HG02852 (cell line): Measurements from ENCODE around the gene FOXK2.
"Not testable (repeated sequence)": the region's sequence is repeated elsewhere in the genome, so short reads cannot be mapped to it uniquely, and the experiment has no call there.

Experiments used
- ATAC-seq: cut with Tn5 transposase; IDR thresholded peaks from one replicate; pipeline ENCODE4 v1.9.1; 2021; ENCODE audit warnings: mild to moderate bottlenecking, moderate library complexity; ENCODE audit not compliant: unreplicated experiment

FOXK2 gene

DNA sequence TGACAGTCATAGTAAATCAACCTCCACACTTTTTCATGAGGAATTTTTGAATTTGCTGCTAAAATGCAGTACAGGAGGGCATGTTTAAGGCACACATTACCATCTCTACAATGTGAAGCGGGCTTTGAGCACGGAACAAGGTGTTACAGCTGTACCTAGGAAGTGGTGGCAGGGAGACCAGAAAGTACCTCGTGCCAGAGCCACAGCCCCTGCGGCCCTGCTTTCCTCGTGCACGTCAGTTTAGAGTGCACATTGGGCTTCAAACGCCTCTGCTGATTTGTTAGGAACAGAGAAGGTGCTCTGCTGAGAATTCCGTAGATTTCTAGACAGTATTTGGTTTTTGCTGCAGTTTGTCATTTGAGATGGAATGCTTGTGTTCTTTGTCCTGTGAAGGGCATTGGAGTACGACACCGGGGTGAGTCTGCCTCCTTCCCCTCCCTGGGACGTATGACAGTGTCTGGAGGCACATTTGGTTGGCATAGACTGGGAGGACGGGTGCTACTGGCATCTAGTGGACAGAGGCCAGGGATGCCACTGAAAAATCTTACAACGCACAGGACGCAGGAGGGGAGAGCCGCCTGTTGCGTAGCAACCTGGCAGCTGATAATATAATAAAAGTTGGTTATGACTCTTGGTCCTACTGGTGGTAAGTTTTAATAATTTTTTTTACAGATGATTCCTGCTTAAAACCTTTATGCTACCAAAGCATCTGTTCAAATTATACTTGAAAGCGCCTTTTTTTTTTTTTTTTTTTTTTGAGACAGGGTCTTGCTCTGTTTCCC lies 9.1 kb downstream of the FOXK2 start:
- no peak for ATAC-seq

DNA sequence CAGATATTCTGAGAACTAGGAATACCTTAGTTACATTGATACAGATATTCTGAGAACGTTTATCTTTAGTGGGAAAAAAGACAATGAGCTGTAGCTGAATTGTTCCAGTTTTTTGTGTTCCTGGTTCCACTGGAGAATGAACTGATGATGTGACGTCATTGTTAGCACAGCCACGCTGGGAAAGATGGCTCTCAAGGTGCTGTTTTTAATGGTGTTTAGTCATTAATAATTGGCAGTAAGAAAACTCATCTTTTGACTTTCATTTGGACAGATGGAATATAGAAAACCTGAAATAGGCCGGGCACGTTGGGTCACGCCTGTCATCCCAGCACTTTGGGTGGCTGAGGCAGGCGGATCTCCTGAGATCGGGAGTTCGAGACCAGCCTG lies 10.4 kb downstream of the FOXK2 start:
- ATAC-seq = no peak

DNA sequence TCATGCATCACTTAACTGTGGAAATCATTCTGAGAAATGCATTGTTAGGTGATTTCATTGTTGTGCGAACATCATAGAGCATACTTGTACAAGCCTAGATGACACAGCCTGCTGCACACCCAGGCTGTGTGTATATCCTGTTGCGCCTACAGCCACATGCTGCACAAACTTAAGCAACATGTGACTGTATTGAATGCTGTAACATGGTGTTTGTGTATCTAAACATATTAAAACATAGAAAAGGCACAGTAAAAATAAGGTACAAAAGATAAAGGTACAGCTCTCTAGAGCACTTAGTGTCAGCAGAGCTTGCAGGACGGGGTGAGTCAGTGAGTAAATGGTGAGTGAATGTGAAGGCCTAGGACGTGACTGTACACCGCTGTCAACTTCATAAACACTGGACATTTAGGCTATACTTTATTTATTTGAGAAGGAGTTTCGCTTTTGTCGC lies 11.9 kb downstream of the FOXK2 start:
- no peak for ATAC-seq

DNA sequence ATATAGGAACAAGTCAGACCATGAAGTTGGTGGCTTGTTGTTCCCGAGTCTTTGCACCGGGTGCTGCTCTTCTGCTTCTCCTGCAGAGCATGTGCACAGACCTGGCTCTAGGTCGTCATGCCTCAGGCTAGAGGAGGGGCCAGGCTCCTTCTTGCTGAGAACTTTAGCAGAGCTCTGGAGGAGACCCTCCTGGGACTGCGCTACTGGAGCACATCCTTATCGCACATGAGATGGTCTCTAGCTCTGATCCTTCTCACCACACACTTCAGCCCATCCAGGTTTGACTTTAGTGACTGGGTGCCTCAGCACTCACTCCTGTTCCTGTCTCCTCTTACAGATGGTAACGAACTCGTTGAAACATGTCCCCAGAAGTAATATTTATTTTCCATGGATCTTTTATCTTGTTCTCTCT lies 14.9 kb downstream of the FOXK2 start:
- ATAC-seq = no peak

DNA sequence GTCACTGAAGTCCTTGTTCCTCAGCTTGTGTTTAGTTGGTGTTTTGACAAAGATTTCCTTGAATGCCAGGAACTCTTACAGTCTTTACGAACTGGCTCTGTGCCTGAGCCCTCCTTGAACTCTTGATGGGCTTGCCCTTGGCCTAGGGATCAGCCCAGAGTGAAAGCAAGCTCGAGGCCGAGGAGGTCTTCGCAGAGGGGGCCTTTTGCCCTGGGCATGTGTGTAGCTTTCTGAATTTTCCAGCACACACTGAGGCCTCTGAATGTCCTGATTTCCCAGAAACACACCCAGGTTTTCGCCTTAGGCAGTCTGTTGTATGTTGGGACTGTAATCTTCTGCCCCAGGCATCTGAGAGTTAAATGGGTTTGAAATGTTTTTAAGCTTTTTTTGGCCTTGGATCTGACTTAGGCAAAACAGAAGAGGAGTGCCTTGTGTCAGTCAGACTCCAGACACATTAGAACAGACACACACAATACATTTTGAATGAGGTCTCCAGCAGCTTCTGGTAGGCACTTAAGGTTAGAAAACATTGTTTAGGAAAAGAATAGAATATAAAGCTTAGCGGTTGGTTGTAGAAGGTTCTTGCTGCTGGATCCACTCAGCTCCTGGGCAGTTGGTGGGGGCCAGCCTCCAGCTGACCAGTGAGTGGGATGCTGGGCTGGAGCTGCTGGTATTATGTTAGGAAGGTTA lies 17.1 kb downstream of the FOXK2 start:
- no peak for ATAC-seq

DNA sequence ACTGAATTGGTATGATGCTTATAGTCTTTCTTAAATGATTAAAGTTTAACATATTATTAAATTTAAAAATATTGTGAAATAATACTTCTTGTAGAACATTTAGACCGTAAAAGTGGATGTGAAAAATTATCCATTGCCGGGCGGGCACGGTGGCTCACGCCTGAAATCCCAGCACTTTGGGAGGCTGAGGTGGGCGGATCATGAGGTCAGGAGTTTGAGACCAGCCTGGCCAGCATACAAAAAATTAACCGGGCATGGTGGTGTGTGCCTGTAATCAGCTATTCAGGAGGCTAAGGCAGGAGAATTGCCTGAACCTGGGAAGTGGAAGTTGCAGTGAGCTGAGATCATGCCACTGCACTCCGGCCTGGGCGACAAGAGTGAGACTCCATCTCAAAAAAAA lies 17.7 kb downstream of the FOXK2 start:
- ATAC-seq = not testable (repeated sequence)

DNA sequence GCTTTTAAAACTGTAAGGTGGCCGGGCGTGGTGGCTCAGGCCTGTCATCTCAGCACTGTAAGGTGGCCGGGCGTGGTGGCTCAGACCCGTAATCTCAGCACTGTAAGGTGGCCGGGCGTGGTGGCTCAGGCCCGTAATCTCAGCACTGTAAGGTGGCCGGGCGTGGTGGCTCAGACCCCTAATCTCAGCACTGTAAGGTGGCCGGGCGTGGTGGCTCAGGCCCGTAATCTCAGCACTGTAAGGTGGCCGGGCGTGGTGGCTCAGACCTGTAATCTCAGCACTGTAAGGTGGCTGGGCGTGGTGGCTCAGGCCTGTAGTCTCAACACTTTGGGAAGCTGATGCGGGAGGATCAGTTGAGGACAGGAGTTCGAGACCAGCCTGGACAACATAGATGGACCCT lies 19.5 kb downstream of the FOXK2 start:
- ATAC-seq = not testable (repeated sequence)

DNA sequence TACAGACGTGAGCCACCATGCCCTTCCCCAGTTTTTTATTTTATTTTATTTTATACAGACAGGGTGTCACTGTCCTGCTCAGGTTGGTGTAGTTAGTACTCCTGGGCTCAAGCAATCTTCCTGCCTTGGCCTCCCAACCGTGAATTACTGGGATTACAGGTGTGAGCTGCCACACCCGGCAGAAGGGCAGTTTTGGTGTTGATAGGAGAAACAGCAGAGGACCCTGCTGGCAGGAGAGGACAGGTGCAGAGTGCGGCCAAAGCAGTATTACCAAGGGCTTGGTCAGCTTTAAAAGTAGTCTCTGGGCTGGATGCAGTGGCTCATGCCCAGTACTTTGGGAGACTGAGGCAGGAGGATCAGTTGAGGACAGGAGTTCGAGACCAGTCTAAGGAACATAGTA lies 22.9 kb downstream of the FOXK2 start:
- no peak for ATAC-seq

DNA sequence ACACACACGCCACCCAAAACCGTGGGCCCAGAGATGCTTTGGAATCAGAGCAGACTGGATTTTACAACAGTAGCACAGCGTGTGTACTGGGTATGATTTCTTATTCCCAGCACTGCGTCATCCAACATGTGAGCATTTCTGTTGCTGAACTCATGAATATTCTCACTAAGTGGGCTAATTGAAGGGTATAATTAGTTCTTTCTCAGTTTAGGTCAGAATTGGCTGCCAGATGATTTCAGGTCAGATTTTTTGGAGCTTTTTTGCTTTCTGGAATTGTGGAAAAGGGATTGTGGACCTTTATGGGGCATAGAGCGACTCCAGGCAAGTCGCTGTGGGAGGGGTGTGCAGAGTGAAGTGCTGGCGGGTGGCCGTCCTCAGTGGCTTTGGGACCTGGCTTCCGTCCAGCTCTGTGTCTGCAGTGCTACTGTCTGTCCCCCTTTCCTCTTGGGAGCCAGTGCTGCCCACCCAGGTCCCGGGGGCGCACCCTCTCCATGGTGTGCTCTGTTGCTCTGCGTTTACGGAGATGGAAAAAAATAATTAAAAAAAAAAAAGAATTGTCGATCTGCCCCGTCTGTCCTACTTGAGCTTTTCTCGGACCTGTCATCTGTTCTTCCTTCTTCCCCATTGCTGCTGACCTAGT lies 25.0 kb downstream of the FOXK2 start:
- no peak for ATAC-seq

DNA sequence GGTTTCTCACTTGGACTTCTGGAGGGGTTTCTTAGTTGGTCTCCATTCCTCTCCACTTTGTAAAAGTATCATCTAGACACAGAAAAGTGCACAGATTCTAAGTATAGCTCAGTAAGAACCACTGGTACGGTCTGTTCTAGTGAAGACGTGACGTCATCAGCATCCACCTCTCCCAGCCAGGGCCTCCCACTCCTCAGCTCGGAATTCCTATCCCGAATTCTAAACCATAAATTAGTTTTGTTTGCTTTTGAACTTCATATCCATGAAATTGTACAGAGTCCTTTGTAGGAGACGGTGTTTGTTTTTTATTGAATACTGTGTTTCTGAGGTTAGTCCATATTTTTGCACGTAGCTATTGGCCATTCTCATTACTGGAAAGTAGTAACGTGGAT lies 25.5 kb downstream of the FOXK2 start:
- no peak for ATAC-seq

DNA sequence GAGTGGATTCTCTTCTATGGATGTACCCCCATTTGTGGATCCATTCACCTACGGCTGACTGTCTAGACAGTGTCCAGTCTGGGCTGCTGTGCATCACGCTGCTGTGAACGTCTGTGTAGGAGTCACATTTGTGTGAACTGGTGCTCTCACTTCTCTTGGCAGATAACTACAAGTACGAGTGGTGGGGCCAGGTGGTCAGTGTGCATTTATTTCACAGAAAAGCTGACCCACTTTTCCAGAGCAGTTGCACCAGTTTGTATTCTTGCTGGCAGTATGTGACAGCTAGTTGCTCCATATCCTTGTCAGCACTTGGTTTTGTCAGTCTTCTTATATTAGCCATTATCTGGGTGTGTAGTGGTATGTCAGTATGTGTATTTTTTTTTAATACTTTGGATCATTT lies 28.4 kb downstream of the FOXK2 start:
- ATAC-seq = no peak

DNA sequence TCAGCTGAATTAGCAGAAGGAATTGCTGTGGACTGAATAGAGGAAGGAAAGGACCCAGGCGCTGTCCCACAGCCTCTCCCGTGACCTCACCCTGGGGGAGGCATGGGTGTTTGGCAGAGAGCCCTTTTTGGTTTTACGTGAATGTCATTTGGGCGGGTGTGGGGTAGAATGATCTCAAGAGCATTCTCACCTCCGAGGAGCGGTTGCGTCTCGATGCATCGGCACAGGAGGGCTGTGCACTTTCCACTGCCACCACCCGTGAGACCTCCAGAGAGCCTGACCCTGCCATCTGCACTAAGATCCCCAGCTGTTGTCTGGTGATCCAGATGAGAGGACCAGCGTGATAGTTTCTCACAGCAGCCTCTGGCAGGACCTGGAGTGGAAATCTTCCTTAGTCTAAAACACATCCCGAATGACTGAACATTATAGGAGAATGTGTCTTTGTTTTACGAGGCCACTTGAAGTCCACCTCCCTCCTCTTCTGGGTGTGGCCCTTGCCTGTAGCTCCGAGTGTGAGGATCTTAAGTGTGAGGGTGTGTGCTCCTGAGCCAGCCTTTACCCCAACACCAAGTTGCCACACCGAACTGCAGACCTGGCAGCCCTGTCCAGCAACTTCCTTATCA lies 29.3 kb downstream of the FOXK2 start:
- no peak for ATAC-seq

DNA sequence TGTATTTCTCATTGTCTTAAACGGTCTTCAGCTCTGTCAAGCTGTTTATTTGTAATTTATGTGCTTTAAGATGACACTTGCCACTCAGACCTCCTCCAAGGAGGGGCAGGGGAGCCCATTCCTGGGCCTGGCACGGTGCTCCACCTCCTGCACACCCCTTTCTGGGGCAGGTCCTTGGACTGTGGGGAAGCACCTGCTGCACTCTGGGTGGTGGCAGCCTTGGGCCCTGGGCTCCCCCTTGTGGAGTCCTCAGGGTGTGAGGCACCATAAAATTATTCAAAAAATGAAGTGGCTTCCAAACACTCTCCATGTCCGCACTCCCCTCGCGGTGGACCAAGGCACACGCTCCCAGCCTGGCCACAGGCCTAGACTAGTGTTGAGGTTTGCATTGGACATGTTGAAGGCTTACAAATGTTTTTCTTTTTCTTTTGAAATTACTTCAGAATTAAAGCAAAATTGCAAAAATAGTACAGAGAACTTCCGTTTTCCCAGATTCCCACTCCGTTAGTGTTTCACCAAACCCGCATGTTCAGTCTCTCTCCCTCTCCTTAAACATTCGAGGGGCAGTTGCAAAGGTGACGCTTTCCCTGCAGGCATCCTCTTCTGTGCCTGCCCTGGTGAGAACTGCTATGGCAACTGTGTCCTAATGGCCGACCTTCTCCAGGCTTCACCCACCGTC lies 32.4 kb downstream of the FOXK2 start:
- ATAC-seq = no peak

DNA sequence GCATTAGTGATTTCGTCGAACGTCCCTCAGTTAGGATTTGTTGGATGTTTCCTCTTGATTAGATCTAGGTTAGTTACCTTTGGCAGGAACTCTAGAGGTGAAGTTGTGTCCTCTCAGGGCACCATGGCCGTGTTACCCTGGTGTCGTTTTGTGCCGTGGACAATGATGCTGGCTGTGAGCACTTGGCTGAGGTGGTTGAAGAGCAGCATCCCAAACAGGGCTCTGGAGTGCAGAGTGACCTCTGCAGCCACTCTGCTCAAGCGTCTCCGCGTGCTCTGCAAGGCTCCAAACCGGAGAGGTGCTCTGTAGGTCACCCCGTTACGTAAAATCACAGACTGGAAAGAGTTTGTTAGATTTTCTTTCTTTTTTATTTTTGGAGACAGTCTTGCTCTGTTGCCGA lies 33.0 kb downstream of the FOXK2 start:
- ATAC-seq = no peak

DNA sequence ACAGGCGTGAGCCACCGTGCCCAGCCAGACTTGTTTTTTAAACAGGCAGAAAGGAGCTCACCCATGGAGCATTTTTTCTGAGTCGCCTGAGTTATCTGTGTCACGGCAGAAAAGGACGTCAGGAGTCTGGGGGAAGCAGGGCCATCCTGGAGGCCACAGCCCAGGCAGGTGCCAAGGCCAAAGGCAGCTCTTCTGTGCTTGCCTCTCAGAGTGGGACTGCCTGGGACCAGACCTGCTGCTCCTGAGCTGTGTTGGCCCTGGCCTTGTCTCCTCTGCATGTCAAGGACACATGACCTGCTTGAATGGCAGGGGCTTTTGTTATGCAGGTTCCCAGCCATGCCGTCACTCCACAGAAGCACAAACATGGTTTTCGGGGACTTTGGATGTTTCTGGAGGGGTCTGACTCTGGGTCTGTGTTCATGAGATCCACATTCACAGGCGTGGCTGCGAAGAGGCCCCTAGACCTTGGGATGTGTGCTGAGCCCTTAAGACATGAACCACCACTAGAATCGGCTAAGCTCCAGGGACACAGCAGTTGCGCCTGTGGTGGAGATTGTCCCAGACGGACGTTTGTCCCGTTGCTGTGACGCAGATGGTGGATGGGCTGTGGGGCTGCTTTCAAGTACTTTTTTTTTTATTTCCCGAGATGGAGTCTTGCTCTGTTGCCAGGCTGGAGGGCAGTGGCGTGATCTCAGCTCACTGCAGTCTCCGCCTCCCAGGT lies 33.8 kb downstream of the FOXK2 start:
- ATAC-seq = no peak

DNA sequence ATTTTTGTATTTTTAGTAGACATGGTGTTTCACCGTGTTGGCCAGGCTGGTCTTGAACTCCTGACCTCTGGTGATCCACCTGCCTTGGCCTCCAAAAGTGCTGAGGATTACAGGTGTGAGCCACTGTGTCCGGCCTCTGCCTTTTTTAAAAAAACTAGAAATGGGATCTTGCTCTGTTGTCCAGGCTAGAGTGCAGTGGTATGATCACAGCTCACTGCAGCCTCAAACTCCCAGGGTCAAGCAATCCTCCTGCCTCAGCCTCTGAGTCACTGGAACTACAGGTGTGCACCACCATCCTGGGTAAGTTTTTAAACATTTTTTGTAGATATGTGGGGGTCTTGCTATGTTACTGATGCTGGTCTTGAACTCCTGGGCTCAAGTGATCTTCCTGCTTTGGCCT lies 38.0 kb downstream of the FOXK2 start:
- not testable (repeated sequence) for ATAC-seq

DNA sequence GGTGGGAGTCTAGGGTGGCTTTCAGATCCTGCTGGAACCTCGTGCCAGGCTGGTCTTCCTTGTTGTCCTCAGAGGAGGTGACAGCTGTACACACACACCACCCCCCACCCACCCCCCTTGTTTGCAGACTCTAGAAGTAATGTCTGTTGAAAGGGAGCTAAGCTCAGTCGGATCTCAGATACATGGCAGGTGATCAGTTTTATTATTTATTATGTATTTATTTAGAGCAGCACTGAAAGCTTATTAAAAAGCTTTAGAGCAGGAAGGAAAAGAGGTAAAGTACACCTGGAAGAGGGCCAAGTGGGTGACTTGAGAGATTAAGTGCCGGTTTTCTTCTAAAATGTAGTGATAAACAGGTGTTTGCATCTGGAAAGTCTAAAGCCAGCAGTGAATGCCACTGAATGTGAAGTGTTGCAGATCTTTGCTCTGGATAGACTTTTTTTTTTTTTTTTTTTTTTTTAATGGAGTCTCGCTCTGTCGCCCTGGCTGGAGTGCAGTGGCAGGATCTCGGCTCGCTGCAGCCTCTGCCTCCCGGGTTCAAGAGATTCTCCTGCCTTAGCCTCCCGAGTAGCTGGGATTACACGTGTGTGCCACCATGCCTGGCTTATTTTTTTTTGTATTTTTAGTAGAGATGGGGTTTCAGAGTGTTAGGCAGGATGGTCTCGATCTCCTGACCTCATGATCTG lies 40.2 kb downstream of the FOXK2 start:
- no peak for ATAC-seq

DNA sequence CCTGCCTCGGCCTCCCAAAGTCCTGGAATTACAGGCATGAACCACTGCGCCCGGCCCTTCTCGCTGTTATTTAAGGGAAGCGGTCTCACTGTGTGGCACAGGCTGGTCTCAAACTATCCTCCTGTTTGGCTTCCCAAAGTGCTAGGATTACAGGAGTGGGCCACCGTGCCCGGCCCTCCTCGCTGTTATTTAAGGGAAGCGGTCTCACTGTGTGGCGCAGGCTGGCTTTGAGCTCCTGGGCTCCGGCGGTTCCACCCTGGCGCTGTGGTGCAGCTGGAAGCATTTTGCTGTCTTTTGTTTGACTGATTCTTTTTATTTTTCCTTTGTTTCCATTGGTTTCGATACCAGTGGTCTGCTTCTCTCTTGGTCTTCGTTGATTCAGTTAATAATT lies 40.7 kb downstream of the FOXK2 start:
- no peak for ATAC-seq

DNA sequence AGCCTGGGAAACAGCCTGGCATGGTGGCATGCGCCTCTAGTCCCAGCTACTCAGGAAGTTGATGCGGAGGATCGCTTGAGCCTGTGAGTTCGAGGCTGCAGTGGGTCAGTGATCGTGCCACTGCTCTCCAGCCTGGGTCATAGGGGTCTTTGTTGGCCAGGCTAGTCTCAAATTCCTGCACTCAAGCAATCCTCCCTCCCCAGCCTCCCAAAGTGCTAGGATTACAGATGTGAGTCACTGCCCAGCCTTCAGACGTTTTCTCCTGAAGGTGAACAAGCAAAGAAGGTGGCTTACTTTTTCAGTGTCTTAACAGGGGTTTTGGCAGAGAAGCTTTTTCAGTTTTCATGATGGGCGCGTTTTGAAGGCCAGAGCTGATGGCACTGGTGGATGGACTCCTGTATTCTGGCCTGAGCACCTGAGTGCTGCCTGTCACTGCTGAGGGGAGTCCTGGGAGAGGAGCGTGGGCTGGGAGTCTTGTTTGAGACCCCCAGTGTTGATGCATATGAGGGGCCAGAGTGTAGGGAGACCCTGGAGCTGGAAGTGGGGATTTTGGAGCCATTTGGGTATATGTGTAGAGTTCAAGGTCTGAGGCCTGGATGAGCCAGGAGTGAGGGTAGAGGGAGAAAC lies 41.4 kb downstream of the FOXK2 start:
- no peak for ATAC-seq
